Right lobe of liver (tissue), 4 donors: Measurements from ENCODE around the gene SV2C.

Experiments used
- CTCF ChIP-seq, 4 donors: fragments of 200-600 bp in 3 of 4; fragments of 450-650 bp in 1 of 4; IDR thresholded peaks; one replicate each; pipeline versions ENCODE4 v1.5.1 to v1.8.0; 2016 to 2022; ENCODE audit warnings: antibody characterized with exemption in 4 of 4, mild to moderate bottlenecking in 2 of 4
- POLR2A ChIP-seq: fragments of 450-650 bp; IDR thresholded peaks from one replicate; pipeline ENCODE4 v1.6.1; 2017; ENCODE audit warnings: antibody characterized with exemption, mild to moderate bottlenecking
- donor health status: DM: no; HTN: no; CAD: no.
- donor health status: DM: no; HTN: no; CAD: no.
- donor health status: DM: no; HTN: yes; CAD: no.

- no peak for TF ChIP-seq CTCF (IDR thresholded peaks at IDR 0.05)
- TF ChIP-seq POLR2A: no peak
Observed at GRCh38 chr5:76274571-76274970, 191.4 kb downstream of the SV2C start.
